Tibial artery (tissue), 4 donors: ENCODE results near the gene CD164L2.

Experiments
- DNase-seq, 2 donors: peaks; one replicate each; pipeline ENCODE4 v3.0.0-alpha.2; 2019
- H3K27ac ChIP-seq, 2 donors: fragments of 200-600 bp; sonication (generic) in 1 of 2; 1 replicate in 1 of 2; 2 replicates in 1 of 2; pipeline ENCODE4 v1.5.1; 2018 to 2019; ENCODE audit warnings: mild to moderate bottlenecking in 1 of 2
- H3K27me3 ChIP-seq, 2 donors: fragments of 200-600 bp; sonication (generic) in 1 of 2; one replicate each; pipeline versions ENCODE4 v1.5.1 to v1.6.0; 2016 to 2019
- H3K36me3 ChIP-seq, 3 donors: fragments of 200-600 bp; sonication (generic) in 2 of 3; one replicate each; pipeline ENCODE4 v1.5.1; 2016 to 2019; ENCODE audit warnings: mild to moderate bottlenecking in 2 of 3
- H3K4me1 ChIP-seq, 4 donors: fragments of 200-600 bp; sonication (generic) in 2 of 4; 1 replicate in 3 of 4; 2 replicates in 1 of 4; pipeline ENCODE4 v1.5.1; 2016 to 2019
- H3K4me3 ChIP-seq, 2 donors: fragments of 200-600 bp; sonication (generic) in 1 of 2; 1 replicate in 1 of 2; 2 replicates in 1 of 2; pipeline ENCODE4 v1.5.1; 2018 to 2019; ENCODE audit warnings: mild to moderate bottlenecking in 2 of 2
- H3K9me3 ChIP-seq, 3 donors: fragments of 200-600 bp; sonication (generic) in 1 of 3; one replicate each; pipeline ENCODE4 v1.5.1; 2016 to 2019
- intact Hi-C: fragments of 100-400 bp; cut with DNase I; formaldehyde crosslinking; loops from one replicate; pipeline ENCODE4 v1.15.0; 2023; ENCODE audit warnings: low total_unique reads
- TF ChIP-seq, protein P1 (sequence below), 2 experiments: fragments of 200-600 bp in 1 of 2; fragments of 450-650 bp in 1 of 2; IDR thresholded peaks; one replicate each; pipeline ENCODE4 v1.5.1; 2017 to 2019; ENCODE audit warnings: antibody characterized with exemption in 2 of 2, mild to moderate bottlenecking in 1 of 2, moderate library complexity in 1 of 2

CD164L2 gene

GRCh38 chr1:27356277-27356618 lies 26.9 kb downstream of the CD164L2 start:
- Histone ChIP-seq H3K36me3 (peaks cover 49 to 86% (median 70%) of the 10 kb centered on the region in 3 donors), H3K4me1 (peaks cover 0 to 11% (median 6%) of the 10 kb centered on the region in 4 donors), H3K27ac (no peak overlapping the region), H3K9me3 (no peaks in the 10 kb centered on the region), H3K4me3 (no peak overlapping the region), H3K27me3 (no peaks in the 10 kb centered on the region)
- DNase-seq: no peak
- TF ChIP-seq, protein P1, sequence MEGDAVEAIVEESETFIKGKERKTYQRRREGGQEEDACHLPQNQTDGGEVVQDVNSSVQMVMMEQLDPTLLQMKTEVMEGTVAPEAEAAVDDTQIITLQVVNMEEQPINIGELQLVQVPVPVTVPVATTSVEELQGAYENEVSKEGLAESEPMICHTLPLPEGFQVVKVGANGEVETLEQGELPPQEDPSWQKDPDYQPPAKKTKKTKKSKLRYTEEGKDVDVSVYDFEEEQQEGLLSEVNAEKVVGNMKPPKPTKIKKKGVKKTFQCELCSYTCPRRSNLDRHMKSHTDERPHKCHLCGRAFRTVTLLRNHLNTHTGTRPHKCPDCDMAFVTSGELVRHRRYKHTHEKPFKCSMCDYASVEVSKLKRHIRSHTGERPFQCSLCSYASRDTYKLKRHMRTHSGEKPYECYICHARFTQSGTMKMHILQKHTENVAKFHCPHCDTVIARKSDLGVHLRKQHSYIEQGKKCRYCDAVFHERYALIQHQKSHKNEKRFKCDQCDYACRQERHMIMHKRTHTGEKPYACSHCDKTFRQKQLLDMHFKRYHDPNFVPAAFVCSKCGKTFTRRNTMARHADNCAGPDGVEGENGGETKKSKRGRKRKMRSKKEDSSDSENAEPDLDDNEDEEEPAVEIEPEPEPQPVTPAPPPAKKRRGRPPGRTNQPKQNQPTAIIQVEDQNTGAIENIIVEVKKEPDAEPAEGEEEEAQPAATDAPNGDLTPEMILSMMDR (IDR thresholded peaks at IDR 0.05): no peak
- intact Hi-C loops: loop anchor here (5.0 to 10.0 kb wide), 2 partner anchors 36 to 51 kb away; partner anchors contain the start of gene GPR3

- H3K27me3 ChIP-seq: no peaks in the 10 kb centered on the region
- H3K27ac ChIP-seq: no peak overlapping the region
- H3K4me3 ChIP-seq: no peak overlapping the region
- peaks cover 44 to 80% (median 64%) of the 10 kb centered on the region in 3 donors for H3K36me3 ChIP-seq
- peaks cover 0 to 17% (median 12%) of the 10 kb centered on the region in 4 donors for H3K4me1 ChIP-seq
- H3K9me3 ChIP-seq: no peaks in the 10 kb centered on the region
- no peak for DNase-seq
- TF ChIP-seq, protein P1 (IDR thresholded peaks at IDR 0.05): no peak
- intact Hi-C loops: loop anchor here (5.0 to 10.0 kb wide), 2 partner anchors 37 to 51 kb away; partner anchors contain the start of gene GPR3
Observed at GRCh38 chr1:27355683-27356082, 27.4 kb downstream of the CD164L2 start.

GRCh38 chr1:27353629-27354028 lies 29.5 kb downstream of the CD164L2 start:
- intact Hi-C loops: loop anchor here (10.0 kb wide), 1 partner anchor 49 kb away; no protein-coding TSS in a partner anchor
- no peaks in the 10 kb centered on the region for H3K9me3 ChIP-seq
- TF ChIP-seq, protein P1 (IDR thresholded peaks at IDR 0.05): no peak
- DNase-seq: no peak
- H3K4me3 ChIP-seq: no peak overlapping the region
- H3K4me1 ChIP-seq: peaks cover 0 to 35% (median 29%) of the 10 kb centered on the region in 4 donors
- H3K27ac ChIP-seq: no peak overlapping the region
- H3K36me3 ChIP-seq: peaks cover 29 to 60% (median 49%) of the 10 kb centered on the region in 3 donors
- peaks cover 0 to 17% of the 10 kb centered on the region in 2 donors for H3K27me3 ChIP-seq

- peaks cover 0 to 35% (median 29%) of the 10 kb centered on the region in 4 donors for H3K4me1 ChIP-seq
- intact Hi-C loops: loop anchor here (10.0 kb wide), 1 partner anchor 48 kb away; no protein-coding TSS in a partner anchor
- H3K36me3 ChIP-seq: peaks cover 24 to 55% (median 45%) of the 10 kb centered on the region in 3 donors
- no peak for DNase-seq
- TF ChIP-seq, protein P1 (IDR thresholded peaks at IDR 0.05): no peak
- H3K9me3 ChIP-seq: no peaks in the 10 kb centered on the region
- peaks cover 0 to 22% of the 10 kb centered on the region in 2 donors for H3K27me3 ChIP-seq
- no peak overlapping the region for H3K4me3 ChIP-seq
- H3K27ac ChIP-seq: no peak overlapping the region
Observed at GRCh38 chr1:27353166-27353565, 30.0 kb downstream of the CD164L2 start.

DNA sequence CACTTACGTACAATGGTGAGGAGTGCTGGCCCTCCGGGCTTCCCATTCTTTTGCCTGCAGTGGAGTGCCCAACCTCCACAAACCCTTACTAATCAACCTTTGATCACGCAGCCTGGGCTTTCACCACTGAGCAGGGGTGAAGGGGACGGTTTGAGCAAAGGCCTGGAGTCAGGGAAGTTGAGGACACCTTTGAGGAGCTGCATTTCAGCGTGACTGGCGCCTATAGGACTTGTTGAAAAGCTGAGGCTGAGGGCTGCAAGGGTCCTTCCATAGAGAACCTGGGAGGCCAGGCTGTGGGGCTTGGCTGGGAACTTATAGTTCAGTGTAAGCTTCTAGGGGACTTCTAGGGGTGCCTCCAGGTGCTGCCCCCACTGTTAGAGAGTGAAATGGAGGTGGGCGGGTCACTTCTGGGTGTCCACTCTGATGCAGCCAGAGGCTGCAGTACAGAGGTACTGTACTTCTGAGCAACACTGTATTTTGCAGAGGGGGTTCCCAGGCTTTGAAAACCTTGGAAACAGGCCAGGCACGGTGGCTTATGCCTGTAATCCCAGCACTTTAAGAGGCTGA lies 31.5 kb downstream of the CD164L2 start:
- TF ChIP-seq, protein P1 (IDR thresholded peaks at IDR 0.05): no peak
- H3K4me1 ChIP-seq: peaks cover 0 to 29% (median 26%) of the 10 kb centered on the region in 4 donors
- H3K9me3 ChIP-seq: no peaks in the 10 kb centered on the region
- peaks cover 0 to 31% of the 10 kb centered on the region in 2 donors for H3K27me3 ChIP-seq
- intact Hi-C loops: loop anchor here (10.0 kb wide), 1 partner anchor 47 kb away; no protein-coding TSS in a partner anchor
- H3K27ac ChIP-seq: peak overlapping the region in 1 of 2 donors; percentile 37
- H3K4me3 ChIP-seq: peak overlapping the region in 1 of 2 donors; percentile 38
- H3K36me3 ChIP-seq: peaks cover 16 to 39% (median 30%) of the 10 kb centered on the region in 3 donors
- no peak for DNase-seq
